ENCODE results near the gene SFTPB.
"Not testable (repeated sequence)": the region's sequence is repeated elsewhere in the genome, so short reads cannot be mapped to it uniquely, and the experiment has no call there.

SFTPB gene

GRCh38 chr2:85663594-85664565, 4.1 kb downstream of the SFTPB start:
- H3K4me3 ChIP-seq (ENCODE audit: low read depth, low read length), result no peak overlapping the region
- no peak for DNase-seq (ENCODE audit: low read depth)
- TF ChIP-seq CTCF (IDR thresholded peaks at IDR 0.05; ENCODE audit: low read depth, low read length, missing control alignments), result no peak

- no peak for DNase-seq (ENCODE audit: low read depth)
- TF ChIP-seq CTCF (IDR thresholded peaks at IDR 0.05; ENCODE audit: low read depth, low read length, missing control alignments), result no peak
Observed at GRCh38 chr2:85662899-85663593, 5.0 kb downstream of the SFTPB start.

DNA sequence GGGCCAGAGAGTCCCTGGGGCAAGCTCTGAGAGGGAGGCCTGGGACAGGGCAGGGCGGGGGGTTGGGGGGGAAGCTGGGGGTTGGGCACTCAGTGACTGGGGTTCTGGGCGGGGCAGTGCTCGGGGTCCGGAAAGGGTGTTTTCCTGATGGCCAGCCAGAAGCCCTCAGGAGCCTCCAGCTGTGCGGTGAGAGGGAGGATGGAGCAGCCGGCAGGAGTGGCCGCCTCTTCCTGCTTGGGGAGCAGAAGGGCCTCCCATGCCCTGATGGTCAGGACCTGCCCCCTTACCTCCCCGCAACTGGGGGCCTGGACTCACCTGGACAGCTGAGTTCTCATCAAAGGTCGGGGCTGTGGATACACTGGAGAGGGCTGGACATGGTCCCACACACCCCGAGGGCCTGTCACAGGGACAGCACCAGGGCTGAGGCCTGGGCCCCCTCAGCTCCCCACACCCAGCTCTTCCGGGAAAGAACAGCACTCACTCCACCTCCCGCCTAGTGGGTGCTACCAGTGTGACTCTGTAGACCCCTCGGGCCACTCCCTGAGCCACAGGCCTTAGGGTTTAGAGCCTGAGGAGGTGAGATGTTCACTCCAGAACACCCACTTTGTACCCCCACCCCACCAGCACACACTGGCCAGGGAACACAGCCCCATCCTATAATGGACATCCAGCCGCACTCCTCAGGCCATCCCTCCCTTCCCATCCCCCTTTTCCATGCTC, 6.7 kb downstream of the SFTPB start:
- no peak overlapping the region for H3K4me3 ChIP-seq (ENCODE audit: low read depth, low read length)
- no peak for DNase-seq (ENCODE audit: low read depth)
- TF ChIP-seq CTCF (IDR thresholded peaks at IDR 0.05; ENCODE audit: low read depth, low read length, missing control alignments), result no peak

More at GRCh38 chr2:85662899-85663593, 5.0 kb downstream of the SFTPB start:
- H3K4me3 ChIP-seq (ENCODE audit: low read depth, low read length), result no peak overlapping the region

GRCh38 chr2:85660725-85661124, 7.3 kb downstream of the SFTPB start:
- no peak for DNase-seq (ENCODE audit: low read depth)
- no peak for TF ChIP-seq CTCF (IDR thresholded peaks at IDR 0.05; ENCODE audit: low read depth, low read length, missing control alignments)
- no peak overlapping the region for H3K4me3 ChIP-seq (ENCODE audit: low read depth, low read length)

DNA sequence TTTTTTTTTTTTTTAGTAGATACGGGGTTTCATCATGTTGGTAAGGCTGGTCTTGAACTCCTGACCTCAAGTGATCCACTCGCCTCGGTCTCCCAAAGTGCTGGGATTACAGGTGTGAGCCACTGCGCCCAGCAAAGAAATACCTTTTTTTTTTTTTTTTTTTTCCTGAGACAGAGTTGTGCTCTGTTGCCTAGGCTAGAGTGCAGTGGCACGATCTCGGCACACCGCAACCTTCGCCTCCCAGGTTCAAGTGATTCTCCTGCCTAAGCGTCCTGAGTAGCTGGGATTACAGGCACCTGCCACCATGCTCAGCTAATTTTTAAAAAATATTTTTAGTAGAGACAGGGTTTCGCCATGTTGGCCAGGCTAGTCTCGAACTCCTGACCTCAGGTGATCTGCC, 7.7 kb downstream of the SFTPB start:
- H3K4me3 ChIP-seq (ENCODE audit: low read depth, low read length); DNase-seq (ENCODE audit: low read depth): not testable (repeated sequence)

GRCh38 chr2:85659324-85659981, 8.5 kb downstream of the SFTPB start:
- no peak for DNase-seq (ENCODE audit: low read depth)
- no peak overlapping the region for H3K4me3 ChIP-seq (ENCODE audit: low read depth, low read length)
- TF ChIP-seq CTCF (IDR thresholded peaks at IDR 0.05; ENCODE audit: low read depth, low read length, missing control alignments), result no peak

GRCh38 chr2:85657399-85657798, 10.6 kb downstream of the SFTPB start:
- not testable (repeated sequence) for H3K4me3 ChIP-seq (ENCODE audit: low read depth, low read length); DNase-seq (ENCODE audit: low read depth)
